NB4 (cell line): ENCODE results near the gene LEMD3.

ENCODE experiments used
- POLR2A ChIP-seq: IDR thresholded peaks from 2 replicates; pipeline ENCODE4 v1.6.1; 2011; ENCODE audit warnings: mild to moderate bottlenecking; ENCODE audit not compliant: insufficient read length; ENCODE audit errors: extremely low read depth
- TF ChIP-seq, protein P1 (sequence below): IDR thresholded peaks from one replicate; pipeline ENCODE4 v1.5.1; 2012; ENCODE audit warnings: low read depth, low read length

DNA sequence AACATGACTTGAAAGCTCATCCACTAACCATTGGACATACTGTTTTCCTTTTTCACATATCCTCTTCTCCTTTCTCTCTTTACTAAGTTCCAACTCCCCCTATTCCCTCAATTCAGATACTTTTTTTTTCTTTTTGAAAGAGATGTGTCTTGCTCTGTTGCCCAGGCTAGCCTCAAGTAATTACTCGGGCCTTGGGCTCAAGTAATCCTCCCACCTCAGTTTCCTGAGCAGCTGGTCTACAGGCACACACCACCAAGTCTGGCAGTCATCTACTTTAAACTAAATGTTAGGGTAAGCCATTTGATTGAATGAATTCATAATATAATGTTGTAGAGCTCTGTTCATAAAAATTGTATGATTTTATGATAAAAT is 15.5 kb downstream of the LEMD3 start:
- TF ChIP-seq, protein P1, sequence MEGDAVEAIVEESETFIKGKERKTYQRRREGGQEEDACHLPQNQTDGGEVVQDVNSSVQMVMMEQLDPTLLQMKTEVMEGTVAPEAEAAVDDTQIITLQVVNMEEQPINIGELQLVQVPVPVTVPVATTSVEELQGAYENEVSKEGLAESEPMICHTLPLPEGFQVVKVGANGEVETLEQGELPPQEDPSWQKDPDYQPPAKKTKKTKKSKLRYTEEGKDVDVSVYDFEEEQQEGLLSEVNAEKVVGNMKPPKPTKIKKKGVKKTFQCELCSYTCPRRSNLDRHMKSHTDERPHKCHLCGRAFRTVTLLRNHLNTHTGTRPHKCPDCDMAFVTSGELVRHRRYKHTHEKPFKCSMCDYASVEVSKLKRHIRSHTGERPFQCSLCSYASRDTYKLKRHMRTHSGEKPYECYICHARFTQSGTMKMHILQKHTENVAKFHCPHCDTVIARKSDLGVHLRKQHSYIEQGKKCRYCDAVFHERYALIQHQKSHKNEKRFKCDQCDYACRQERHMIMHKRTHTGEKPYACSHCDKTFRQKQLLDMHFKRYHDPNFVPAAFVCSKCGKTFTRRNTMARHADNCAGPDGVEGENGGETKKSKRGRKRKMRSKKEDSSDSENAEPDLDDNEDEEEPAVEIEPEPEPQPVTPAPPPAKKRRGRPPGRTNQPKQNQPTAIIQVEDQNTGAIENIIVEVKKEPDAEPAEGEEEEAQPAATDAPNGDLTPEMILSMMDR: no peak
- TF ChIP-seq POLR2A: no peak
